Measurements from ENCODE around the gene CFB.

DNA sequence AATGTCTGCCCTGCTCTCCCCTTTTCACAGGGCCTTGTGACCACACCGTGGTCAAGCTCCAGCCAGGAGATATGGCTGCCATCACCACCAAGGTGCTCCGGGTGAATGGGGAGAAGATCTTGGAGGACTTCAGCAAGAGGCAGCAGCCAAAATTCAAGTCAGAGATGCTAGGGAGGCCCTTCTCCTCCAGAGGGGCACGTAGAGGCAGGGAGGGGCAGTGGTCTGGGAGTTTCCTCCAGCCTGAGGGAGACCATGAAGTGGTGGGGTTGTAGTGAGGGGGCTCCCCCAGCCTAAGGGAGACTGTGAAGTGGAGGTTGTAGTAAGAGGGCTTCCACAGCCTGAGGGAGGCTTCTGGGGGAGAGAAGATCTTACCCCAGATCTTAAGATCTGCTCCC, 22.0 kb downstream of the CFB start:
- TF ChIP-seq, protein P1, sequence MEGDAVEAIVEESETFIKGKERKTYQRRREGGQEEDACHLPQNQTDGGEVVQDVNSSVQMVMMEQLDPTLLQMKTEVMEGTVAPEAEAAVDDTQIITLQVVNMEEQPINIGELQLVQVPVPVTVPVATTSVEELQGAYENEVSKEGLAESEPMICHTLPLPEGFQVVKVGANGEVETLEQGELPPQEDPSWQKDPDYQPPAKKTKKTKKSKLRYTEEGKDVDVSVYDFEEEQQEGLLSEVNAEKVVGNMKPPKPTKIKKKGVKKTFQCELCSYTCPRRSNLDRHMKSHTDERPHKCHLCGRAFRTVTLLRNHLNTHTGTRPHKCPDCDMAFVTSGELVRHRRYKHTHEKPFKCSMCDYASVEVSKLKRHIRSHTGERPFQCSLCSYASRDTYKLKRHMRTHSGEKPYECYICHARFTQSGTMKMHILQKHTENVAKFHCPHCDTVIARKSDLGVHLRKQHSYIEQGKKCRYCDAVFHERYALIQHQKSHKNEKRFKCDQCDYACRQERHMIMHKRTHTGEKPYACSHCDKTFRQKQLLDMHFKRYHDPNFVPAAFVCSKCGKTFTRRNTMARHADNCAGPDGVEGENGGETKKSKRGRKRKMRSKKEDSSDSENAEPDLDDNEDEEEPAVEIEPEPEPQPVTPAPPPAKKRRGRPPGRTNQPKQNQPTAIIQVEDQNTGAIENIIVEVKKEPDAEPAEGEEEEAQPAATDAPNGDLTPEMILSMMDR (optimal IDR thresholded peaks at IDR 0.05 in 1 of 3, IDR thresholded peaks at IDR 0.05 in 1 of 3, conservative IDR thresholded peaks at IDR 0.05 in 1 of 3; ENCODE audit: extremely low read depth in 1 of 3, insufficient read depth in 2 of 3, low read length in 3 of 3): no peak
- no peak for TF ChIP-seq EZH2 (IDR thresholded peaks at IDR 0.05; ENCODE audit: low read length)
